GM21737 (cell line): ENCODE measurements around the gene KIF25.

Experiments
- ATAC-seq: cut with Tn5 transposase; IDR thresholded peaks from one replicate; pipeline ENCODE4 v1.9.1; 2021; ENCODE audit warnings: mild to moderate bottlenecking, moderate library complexity; ENCODE audit not compliant: unreplicated experiment

Gene KIF25

DNA sequence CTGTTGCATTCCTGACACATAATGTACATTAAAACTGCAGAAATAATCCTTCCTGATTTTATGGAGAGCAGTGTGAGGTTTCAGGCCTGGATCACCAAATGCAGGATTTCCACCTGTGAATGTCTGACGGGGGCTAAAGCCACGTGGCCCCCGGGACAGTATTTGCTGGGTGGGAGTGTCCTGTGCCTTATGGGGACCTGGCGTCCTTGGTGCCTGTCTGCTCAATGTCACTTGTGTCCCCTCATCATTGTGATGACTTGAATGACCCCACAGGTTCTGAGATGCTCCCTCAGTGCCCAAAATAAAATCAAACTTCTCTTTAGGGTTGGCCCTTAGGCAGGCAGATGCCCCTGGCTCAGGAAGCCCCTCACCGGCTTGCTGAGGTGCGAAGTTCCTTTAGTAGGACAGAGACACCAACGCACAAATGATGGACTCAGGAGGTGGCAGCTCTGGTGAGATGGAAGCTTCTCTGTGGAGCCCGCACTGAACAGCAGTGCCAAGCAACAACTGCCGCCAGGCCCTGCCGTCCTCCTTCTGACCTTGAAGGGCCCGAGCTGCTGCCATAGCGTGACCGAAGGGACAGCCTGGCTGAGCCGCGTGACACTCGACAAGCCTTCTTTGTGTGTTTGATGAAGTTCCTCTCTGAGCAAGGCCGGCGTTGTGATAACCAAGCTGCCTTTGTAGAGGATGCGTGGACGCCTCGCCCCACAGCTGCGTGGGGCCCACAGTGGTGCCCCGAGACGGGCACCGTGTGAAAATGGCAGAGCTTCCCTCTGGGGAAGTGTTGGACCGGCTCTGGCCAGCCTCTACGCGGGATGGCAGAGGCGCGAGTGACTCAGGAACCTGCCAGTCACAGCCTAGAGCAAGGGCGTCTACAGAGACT, 50.6 kb downstream of the KIF25 start:
- no peak for ATAC-seq

DNA sequence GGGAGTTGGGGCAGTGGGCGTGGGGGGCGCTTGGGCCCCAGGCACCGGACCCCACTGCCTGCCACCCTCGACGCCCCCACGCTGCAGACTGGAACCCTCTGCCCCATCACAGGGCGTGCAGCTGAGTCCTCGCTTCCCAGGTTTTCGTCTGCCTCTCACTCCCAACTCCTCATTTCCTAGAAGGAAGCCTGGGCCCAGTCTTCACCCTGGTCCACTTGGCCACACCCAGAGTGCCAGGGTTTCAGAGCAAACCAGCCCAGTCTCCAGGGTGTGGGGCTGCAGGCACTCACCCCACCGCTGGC, 51.2 kb downstream of the KIF25 start:
- ATAC-seq = no peak

DNA sequence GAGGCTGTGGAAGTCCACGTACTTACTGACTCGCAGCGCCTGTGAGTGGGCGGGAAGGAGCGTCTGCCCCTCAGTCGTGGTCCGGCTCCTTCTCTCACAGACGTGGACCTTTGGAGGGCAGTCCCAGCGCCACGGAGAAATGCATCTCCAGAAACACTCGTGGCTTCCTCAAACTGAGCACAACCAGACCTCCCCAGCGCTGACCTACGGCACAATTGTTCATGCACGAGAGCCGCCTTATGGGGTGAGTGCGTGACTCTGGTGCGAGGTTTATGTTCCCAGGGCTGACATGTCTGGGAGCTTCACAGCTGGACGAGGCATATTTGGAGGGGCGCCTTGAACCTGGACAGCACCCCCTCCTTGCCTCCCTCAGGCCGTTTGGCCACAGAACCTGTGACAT, 51.8 kb downstream of the KIF25 start:
- no peak for ATAC-seq

DNA sequence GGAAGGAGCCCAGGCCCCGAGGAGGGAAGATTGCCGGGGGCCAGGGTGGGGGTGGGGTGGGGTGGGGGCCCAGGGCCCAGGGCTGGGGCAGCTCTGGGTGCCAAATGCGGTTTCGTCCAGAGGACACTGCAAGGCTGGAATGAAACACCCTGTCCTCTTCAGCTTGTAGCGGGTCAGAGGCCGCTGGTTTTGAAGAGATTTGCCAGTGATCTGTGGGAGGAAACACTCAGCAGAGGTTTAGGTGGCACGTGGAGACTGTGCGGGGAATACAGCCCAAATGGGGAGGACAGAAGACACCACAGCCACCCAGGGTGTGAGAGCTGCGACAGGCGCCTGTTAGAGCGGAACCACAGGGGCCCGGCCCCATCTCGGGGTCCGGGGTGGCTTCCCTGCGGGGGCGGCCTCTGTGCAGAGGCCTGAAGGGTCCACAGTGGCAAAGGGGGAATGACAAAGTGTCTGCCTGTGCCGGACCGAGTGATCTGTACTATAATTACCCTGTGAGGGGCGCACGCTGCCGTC, 52.3 kb downstream of the KIF25 start:
- ATAC-seq = no peak

DNA sequence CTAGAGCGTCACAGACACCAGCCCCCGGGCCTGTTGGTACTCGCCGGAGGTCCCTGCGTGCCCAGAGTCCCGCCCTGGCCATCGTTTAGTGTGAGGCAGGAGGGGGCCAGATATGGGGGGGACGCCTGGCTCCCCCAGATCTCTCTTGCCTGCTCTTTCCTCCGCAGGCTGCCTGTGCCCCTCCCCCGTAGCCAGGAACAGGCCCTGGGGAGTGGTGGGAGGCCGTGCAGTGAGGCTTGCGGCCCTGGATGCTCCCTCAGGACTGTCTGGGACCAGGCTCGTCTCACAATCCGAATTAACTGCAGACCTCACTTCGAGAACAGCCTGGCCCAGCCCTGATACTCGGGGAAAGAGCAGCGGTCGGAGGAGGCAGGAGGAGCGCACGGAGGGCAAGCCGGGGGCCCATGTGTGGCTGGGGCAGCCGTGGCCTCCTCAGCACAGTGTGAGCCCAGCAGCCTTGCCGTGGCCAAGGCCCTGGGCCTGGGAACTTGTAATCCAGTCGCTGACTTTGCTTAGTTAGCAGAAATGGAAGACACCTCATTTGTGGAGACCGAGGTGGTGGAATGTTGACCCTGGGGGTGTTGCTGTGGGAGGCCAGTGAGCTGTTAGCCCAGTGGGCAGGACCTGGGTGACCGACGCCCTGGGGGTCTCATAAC, 52.9 kb downstream of the KIF25 start:
- ATAC-seq = no peak

DNA sequence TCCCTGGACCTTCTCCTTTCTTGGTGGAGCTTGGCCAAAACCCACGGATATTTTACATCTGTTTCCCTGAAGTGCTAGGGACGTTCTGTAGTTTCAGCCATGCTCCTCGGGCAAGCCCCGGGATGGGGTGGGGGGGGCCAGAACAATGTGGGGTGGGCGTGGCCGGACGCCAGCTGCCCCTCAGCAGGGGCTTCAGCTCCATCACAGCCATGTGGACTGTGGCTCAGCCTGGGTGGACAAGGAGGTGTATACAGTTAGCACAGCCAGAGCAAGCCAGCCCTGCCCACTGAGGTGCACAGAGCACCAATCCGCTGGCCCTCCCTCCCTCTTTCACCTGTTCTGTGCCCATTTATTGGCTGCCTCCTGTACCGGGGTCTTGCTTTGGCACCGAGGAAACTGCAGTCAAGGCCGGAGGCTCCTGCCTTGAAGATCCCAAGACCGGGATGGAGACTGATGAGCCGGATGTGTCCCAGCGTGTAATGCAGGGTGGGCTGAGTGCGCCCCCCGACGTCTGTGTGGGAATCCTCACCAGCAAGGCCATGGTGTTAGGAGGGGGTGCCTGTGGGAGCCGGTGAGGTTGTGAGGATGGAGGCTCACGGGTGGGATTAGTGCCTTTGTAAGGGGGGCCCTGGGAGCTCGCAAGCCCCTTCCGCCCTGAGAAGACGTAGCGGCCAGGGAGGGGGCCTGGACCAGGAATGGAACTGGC, 53.6 kb downstream of the KIF25 start:
- no peak for ATAC-seq

DNA sequence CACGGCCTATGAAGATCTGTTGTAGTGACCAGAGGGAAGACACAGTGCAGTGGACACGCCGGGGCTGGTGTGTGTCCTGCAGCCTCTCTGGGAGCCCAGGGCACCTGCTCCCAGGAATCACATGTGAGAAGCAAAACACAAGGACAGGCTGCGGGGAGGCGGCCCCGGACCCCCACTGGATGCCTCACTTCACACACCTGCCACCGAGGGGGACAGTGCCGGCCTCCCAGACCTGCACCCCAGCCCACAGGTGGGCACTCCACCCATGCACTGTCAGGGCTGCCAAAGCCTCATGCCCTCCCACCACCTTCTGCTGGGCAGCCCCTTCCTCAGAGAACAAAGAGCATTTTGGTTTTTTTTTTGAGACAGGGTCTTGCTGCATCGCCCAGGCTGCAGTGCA, 54.2 kb downstream of the KIF25 start:
- ATAC-seq = no peak

DNA sequence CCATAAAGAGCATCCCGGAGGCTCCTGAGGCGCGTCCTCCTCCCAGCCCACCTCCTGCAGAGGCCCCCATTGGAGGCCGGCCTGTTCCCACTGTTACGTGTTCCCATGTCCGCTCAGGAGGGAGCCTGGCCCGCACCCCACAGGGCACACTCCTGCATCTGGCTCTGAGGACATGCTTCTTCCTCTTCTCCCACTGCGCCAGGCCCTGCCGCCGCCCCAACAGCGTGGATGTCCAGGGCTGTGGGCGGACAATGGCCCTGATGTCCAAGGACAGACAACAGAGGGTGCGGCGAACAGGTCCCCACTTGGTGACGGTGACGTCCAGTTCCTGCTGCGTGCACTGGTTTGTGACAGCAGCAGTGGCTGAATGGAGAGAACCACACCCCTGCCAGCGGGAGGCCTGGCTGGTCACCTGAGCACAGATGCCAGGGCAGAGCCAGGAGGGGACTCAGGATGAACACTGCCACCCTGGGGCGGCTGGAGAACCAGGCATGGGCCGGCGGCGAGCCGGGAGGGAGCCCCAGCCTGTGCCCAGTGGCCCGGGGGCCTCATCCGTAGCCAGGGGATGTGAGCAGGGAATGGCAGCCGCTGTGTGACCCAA, 54.9 kb downstream of the KIF25 start:
- ATAC-seq = no peak

DNA sequence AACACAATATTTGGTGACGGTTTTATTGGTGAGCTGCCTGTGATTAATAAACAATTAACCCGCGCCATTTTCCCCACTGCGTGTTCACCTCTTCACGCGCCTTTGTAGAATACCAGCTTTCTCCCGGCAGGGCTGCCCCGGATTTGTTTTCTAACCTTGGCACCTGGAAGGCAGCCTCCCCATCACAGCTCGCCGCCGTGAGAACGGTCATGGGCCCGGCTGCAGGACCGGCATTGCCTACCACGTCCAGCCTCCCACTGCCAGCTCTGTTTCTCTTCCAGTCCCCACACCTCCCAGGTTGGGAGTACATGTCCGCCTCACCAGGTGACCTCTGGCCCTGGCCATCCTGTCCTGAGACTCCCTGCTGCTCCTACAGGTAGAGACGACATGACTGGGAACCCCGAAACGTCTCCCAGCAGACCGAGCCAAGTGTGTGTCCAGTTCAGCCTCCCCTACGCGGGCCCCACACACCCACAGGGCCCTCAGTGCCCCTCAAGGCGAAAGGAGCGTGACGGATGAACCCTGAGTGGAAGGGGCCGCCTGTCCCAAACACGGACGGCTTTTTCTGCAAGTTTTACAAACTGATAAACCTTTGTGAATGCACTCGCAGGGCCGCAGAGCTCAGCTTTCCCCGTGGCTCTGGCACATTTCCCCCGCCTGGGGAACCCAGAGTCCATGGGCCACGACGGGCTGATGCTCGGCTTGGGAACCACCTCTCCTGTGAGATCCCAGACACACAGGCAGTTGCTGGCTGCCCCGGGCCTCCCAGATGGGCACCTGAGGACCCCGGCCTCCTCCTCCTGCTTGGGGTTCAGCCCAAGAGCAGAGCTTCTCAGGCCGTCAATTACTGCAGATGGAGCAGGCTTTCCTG, 55.9 kb downstream of the KIF25 start:
- ATAC-seq = no peak

DNA sequence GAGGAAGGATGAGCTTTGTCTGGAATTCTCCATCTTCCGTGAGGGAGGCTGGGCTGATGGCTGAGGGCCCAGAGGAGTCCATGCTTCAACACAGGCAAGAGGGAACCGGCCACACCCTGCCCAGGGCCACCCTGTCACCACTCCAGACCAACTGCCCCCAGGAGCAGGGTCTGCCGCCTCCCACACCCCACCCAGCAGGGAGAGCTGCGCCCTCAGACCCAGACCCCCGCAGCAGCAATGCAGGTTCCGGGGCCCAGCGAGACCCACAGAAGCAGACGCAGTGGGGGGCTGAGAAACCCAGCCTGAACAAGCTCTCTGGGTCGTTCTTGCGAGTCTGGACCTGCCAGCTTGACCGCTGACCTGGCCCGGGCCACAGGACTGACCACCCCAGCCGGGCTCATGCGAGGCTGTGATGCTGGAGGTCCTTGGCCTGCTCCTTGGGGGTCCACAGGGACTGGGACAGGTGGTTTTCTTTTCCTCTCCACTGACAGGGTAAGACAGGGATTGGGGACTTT, 56.5 kb downstream of the KIF25 start:
- no peak for ATAC-seq

DNA sequence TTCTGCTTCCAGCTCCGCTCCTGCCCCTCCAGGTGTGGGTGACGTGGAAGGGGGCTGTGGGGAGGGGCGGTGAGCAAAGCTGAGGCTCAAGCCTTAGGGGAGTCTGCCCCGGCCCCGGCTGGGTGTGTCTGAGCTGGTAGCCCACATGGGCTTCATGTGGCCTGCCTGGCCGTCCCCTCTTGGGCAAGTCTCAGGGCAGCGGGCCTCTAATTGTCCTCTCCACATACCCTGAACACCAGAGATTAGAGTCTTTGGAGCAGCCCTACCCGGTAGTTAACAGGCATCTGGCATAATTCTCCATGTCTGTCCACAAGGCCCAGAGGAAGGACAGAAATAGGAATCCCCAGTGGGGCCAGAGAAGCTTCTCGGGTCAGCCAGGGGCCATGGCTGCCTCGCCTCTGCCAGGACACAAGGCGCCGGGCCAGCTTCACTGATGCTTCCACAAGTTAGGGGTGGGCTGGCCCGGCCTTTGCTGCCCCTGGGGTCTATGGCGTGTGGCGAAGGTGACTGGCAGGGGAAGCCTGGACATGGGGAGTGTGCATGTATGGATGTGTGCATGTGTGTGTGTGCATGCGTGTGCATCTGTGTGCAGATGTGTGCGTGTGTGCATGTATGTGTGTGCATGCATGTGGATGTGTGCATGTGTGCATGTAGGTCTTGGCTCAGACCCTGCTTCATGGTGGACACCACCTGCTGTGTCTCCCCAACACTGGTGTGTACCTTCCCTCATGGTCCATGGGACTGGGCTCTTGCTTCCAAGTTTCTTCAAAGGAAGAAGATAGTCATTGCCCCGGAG, 57.5 kb downstream of the KIF25 start:
- no peak for ATAC-seq

DNA sequence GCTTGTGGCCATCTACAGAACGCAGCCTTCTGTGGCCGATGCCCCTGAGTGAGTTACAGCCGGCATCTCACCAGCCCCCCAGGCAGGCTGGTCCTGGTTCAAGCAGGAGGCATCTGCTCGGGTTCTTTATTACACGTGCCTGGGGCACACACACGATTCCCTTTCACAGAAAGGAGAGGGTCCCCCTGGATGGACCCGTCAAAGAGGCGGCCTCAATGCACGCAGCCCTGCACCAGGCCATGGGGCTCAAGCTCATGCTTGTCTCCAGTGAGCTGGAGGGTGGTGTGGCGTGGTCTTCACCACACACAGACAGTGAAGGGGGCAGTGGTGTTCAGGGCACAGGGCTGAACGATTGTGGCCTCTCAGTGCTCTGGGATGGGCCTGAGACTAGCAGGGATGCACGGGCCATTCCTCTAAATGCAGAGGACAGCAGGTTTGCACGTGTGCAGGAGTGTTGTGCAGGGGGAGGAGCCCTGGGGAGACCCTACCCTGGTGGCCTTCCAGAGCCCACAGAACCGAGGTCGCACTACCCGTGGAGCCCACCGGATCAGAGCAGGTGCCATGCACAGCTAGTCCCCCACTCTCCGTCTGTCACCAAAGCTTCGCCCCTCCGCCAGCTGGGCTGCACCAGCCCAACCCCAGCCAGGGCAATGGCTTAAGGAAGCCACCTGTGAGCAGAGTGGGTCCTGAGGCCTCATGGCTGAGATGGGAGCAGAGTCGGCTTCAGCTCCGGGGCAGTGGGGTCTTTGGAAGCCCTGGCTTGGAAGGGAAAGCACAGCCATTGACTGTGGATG, 58.4 kb downstream of the KIF25 start:
- no peak for ATAC-seq

DNA sequence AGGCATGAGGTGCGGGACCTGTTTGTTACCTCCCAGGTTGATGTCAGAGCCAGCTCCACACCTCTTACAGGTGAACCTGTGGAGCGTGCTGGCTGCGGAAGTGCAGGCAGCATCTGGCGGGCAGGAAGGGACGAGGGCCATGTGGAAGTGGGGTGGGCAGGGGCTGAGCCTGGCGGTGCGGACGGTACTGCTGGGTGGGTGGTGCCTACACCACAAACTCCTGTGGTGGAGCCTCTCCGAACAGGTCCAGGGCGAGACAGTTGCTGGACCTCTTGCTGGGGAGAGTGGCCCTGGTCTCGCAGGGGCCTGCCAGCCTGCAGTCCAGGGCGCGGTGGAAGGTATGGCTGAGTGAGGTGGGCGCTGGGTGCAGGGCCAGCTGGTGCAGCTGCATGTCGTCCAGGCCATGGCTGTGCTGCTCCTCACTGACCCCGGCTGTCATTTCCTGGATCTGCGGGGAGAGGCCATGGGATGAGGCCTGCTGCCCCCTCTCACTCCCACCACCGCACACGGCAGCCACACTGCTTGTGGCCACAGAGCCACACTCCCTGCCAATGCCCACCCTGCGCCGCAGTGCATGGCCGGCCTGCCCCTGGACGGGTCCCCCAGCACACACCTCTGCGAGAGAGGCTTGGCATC, 59.5 kb downstream of the KIF25 start:
- ATAC-seq = no peak

DNA sequence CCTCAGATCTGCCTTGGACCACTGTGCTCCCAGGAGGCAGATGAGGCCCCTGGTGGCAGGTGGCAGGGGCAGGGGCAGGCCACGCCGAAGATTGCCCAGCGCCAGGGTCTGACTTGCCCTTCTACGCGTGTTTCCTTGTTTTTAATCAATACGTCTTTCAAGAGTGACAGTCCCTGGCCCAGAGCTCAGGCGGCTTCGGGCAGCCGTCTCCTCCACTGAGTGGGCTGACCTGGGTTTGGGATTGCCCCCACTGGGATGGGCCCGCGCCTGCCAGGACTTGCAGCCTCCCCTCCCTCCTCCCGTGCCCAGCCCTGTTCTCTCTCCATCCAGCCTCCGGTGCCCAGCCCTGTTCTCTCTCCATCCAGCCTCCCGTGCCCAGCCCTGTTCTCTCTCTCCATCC, 60.4 kb downstream of the KIF25 start:
- ATAC-seq = no peak

DNA sequence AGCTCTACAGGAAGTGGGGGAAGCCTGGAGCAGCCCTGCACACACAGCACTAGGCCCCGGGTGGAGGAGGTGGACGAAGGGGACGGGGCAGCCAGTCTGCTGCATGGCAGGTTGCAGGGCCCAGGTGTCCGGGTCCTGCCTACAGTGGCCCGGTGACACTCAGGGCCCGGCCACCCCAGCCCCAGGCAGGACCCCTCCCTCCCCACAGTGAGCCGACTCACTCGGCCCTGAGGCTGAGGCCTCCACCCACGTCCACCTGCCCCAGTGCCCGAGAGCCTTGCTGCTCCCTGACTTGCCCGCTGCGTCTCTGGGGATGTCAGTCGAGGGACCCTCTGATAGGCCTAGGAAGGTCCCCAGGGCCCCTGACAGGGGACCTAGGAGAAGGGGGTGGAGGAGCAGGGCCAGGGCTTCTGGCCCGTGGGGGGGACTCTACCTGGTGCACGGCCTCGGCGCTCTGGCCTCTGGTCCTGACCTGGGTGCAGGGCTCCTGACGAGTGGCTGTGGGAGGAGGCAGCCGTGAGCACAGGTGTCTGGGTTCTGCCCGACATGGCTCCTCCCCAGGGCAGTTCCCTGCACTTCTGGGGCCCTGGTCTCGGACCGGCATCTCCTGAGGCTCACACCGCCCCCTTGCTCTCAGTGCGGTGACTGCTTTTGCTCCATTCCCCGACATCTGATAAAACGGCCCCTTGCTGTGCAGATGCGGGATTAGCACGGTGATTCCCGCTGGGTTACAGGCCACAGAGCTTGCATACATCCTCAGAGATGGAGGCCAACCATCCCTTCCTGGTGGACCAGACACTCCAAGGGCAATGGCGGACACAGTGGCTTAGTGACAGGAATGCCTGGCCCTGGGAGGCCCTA, 61.5 kb downstream of the KIF25 start:
- ATAC-seq = no peak

DNA sequence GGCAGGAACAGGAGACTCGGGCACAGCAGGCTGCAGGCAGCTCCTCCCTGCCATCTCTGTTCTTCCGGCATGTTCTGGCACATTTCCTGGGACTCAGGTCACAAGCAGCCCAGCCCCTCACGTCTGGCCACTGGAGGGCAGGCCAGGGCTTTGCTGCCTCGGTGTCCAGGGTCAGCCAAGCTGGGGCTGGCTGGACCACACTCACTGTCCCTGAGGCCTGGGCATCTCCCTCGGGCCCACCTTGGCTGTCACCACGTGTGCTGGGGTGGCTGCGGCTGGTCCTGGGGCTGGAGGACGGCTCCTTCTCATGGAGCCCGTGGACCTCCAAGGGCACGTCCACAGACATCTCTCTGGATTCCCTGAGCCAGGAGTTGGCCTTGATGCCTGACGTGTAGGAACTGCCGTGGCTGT, 63.1 kb downstream of the KIF25 start:
- no peak for ATAC-seq
